Subcutaneous abdominal adipose tissue (tissue), 5 donors: ENCODE data around the gene CEND1.

Source experiments
- H3K27ac ChIP-seq: one replicate; pipeline ENCODE4 v1.7.0; 2013; ENCODE audit warnings: low read depth, mild to moderate bottlenecking, inconsistent platforms, low read length, moderate library complexity
- H3K27me3 ChIP-seq, 5 donors: one replicate each; pipeline ENCODE4 v1.7.0; 2013; ENCODE audit warnings: low read length in 5 of 5, inconsistent platforms in 1 of 5; ENCODE audit not compliant: control insufficient read depth in 5 of 5, insufficient read depth in 4 of 5
- H3K36me3 ChIP-seq, 5 donors: one replicate each; pipeline ENCODE4 v1.7.0; 2013; ENCODE audit warnings: low read length in 5 of 5; ENCODE audit not compliant: control insufficient read depth in 5 of 5, insufficient read depth in 5 of 5
- H3K4me1 ChIP-seq, 5 donors: one replicate each; pipeline ENCODE4 v1.7.0; 2013; ENCODE audit warnings: low read length in 5 of 5, mild to moderate bottlenecking in 3 of 5, moderate library complexity in 1 of 5; ENCODE audit not compliant: control insufficient read depth in 5 of 5, insufficient read depth in 5 of 5
- H3K4me3 ChIP-seq, 5 donors: one replicate each; pipeline ENCODE4 v1.7.0; 2013; ENCODE audit warnings: low read length in 5 of 5, low read depth in 1 of 5
- H3K9ac ChIP-seq, 5 donors: one replicate each; pipeline ENCODE4 v1.7.0; 2013; ENCODE audit warnings: low read length in 5 of 5, mild to moderate bottlenecking in 4 of 5, moderate library complexity in 3 of 5
- H3K9me3 ChIP-seq, 5 donors: one replicate each; pipeline ENCODE4 v1.7.0; 2013; ENCODE audit warnings: low read length in 5 of 5; ENCODE audit not compliant: control insufficient read depth in 5 of 5
- donor health status: healthy.
- donor health status: healthy.
- donor health status: healthy.
- donor health status: healthy.
- donor health status: healthy.

CEND1 gene

DNA sequence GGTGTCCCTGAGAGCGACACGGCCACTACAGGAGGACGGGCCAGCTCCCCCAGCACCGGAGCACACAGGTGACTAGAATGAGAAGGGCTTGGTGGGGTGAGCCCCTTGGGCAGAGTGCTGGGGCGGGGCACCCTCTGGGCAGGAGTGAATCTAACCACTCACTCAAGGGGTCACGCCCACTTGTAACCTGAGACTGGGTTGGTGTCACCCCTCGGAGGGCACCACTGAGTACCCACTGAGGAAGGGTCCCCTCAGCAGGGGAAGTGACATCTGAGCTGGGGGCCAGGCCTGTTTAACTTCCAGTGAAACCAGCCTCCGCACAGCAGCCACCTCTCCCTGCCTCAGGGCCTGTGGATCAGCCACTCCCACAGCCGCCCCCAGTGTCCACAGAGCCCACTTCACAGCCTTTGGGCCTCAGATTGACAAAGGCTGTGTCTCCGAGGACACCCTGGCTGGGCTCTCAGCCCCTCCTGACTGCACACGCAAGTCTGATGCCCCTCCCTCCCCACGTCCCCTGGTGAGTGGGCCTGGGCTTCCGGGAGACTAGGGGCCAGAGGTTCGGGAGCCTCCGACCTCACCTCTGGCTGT is 18.2 kb downstream of the CEND1 start:
- H3K9ac ChIP-seq = no peak overlapping the region
- no peaks in the 10 kb centered on the region for H3K27me3 ChIP-seq
- H3K4me3 ChIP-seq = no peak overlapping the region
- no peaks in the 10 kb centered on the region for H3K9me3 ChIP-seq
- H3K27ac ChIP-seq = no peak overlapping the region
- H3K36me3 ChIP-seq = peaks cover 0 to 52% (median 43%) of the 10 kb centered on the region in 5 donors
- peaks cover 1 to 36% (median 20%) of the 10 kb centered on the region in 5 donors for H3K4me1 ChIP-seq

DNA sequence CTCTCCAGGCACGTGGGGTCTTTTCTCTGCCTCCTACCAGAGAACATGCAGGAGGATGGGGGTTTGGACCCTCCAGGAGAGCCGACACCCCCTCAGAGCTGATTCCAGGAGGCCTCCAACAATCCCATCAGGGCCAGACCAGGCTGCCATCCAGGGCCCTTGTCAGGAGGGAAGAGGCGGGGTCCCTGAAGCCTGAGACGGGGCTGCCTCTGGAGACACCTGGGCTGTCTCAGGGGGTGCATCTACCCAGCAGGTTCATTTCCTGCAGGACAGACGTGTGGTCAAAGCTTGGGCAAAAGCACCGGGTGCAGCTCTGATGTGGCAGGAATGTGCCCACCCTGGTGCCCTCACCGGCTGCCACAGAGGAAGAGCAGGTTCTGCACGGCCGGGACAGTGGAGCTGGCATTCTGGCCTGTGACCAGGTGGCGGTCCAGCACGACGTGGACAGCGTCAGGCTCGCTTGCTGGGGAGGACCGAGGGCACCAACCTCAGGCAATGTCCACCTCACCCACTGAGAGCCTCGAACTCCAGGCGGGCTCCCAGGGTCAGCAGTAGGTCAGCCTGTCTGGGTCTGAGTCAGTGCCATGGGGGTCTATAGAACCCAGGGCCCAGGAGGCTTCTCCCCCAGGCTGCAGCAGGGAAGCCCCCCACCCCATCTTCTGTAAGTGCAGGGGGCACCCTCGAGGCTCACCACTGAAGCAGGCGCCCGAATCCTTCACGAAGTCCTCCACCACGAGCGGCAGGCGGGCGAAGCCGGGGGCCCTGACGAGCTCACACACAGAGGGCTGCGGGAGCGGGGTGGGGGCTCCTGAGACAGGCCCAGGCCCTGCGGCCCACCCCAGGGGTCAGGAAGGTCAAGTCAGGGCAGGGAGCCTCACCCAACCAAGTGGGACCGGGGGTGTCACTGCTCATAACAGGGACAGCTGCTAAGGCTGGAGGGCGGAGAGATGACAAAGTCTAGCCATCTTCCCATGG is 19.0 kb downstream of the CEND1 start:
- H3K4me3 ChIP-seq = no peak overlapping the region
- H3K9me3 ChIP-seq = no peaks in the 10 kb centered on the region
- H3K4me1 ChIP-seq = peaks cover 1 to 36% (median 12%) of the 10 kb centered on the region in 5 donors
- H3K36me3 ChIP-seq = peaks cover 0 to 60% (median 51%) of the 10 kb centered on the region in 5 donors
- H3K9ac ChIP-seq = peak overlapping the region in 1 of 5 donors; percentile 17
- no peak overlapping the region for H3K27ac ChIP-seq
- no peaks in the 10 kb centered on the region for H3K27me3 ChIP-seq

DNA sequence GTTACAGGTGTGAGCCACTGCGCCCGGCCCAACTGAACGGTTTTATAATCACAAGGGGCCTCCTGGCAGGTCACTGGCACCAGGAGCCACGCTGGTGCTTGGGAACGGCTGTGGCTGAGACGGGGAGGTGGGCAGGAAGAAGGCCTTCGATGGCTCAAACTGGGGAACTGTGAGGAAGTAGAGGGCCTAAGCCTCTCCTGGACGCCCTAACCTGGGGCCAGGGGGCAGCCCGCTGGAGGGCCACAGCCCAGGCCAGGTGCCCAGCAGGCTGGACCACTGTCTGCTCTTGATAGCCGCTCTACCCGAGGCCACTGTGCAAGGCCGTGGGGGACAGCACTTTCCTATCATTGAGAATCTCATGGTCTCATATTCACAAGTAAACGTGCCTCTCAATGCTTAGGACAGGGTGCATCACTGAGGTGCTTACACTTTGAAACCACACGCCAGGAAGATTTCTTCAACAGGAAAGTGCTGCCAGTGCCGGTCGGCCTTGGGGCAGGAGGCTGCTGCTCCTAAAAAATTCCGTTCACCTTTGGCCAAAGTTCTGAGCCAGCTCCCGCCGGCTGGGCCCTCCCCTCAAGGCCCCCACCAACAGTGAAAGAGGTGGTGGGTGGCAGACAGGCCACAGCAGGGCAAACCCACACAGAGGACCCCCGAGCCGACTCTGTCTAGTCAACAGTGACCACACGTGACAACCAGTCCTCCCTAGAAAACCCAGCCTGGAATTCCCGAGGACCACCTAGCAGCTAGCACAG is 19.8 kb downstream of the CEND1 start:
- H3K27me3 ChIP-seq = no peaks in the 10 kb centered on the region
- H3K4me3 ChIP-seq = no peak overlapping the region
- H3K9me3 ChIP-seq = no peaks in the 10 kb centered on the region
- H3K4me1 ChIP-seq = peaks cover 0 to 27% (median 4%) of the 10 kb centered on the region in 5 donors
- H3K36me3 ChIP-seq = peaks cover 0 to 67% (median 54%) of the 10 kb centered on the region in 5 donors
- H3K27ac ChIP-seq = no peak overlapping the region
- H3K9ac ChIP-seq = peak overlapping the region in 1 of 5 donors; percentile 17

DNA sequence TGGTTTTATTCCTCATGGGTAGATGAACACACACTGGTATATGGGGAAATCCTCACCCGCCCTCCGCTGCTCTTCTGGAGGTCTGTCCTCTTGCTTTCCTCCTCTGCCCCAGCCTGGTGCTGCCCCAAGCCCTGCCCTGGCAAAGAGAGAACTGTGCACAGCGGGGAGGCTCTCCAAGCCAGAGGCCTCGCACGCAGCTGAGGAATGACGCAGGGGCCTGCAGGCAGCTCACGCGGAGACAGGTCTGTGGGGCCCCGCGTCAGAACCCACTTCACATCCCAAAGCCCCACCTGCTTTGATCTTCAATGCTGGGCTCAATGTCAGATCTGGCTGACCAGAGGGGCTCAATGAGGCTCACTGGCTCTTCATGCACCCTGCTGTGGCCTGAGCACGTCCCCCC is 22.7 kb downstream of the CEND1 start:
- Histone ChIP-seq H3K9ac (no peak overlapping the region), H3K4me1 (peaks cover 0 to 25% (median 4%) of the 10 kb centered on the region in 5 donors), H3K27ac (no peak overlapping the region), H3K36me3 (peaks cover 0 to 74% (median 64%) of the 10 kb centered on the region in 5 donors), H3K27me3 (no peaks in the 10 kb centered on the region), H3K9me3 (no peaks in the 10 kb centered on the region), H3K4me3 (no peak overlapping the region)

DNA sequence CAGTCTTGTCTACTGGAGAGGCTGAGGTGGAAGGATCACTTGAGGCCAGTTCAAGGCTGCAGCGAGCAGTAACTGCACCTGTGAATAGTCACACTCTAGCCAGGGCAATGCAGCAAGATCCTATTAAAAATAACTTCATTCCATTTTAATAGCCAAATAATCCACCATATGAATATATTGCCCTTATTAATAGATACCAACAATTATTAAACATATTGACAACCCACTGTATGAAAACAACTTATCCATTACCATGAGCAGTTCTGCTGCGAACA is 23.0 kb downstream of the CEND1 start:
- no peak overlapping the region for H3K4me3 ChIP-seq
- peaks cover 0 to 27% (median 7%) of the 10 kb centered on the region in 5 donors for H3K4me1 ChIP-seq
- peaks cover 0 to 73% (median 62%) of the 10 kb centered on the region in 5 donors for H3K36me3 ChIP-seq
- H3K27ac ChIP-seq = peak overlapping the region; percentile 50
- H3K9me3 ChIP-seq = no peaks in the 10 kb centered on the region
- no peaks in the 10 kb centered on the region for H3K27me3 ChIP-seq
- no peak overlapping the region for H3K9ac ChIP-seq

DNA sequence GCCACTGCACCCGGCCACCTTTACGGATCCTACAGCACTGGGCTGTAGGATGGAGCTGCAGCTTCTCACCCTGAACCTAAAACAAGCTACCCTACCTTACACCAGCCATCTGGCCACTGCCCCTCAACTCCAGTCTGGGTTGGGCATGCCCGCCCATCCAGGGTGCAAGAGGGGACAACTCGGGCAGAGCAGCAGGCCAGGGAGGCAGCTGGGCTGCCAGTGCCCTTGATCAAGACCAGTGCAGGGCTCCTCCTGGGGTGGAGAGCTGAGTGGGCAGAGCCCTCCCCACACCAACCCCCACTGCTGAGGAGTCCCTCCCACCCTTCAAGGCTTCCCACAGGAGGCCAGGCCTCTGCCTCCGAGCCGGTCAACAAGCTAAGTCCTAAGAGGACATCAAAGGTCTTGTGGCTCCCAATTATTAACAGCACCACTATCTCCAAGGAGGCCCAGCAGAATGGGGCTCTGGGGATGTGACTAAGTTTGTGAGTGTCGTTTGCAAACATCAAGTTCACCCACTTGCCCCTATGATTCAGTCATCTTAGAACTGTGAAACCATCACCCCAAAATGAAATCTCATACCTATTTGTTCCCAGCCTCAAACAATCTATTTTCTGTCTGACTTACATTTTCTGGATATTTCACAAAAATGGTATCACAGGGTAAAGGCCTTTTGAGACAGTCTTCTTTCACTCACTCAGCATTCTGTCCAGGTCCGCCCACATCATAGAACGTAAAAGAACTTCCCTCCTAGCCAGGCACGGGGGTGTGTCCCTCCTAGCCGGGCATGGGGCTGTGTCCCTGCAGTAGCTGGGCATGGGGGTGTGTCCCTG is 23.6 kb downstream of the CEND1 start:
- no peak overlapping the region for H3K4me3 ChIP-seq
- no peaks in the 10 kb centered on the region for H3K27me3 ChIP-seq
- H3K9ac ChIP-seq = no peak overlapping the region
- H3K27ac ChIP-seq = peak overlapping the region; percentile 50
- peaks cover 0 to 27% (median 7%) of the 10 kb centered on the region in 5 donors for H3K4me1 ChIP-seq
- H3K9me3 ChIP-seq = no peaks in the 10 kb centered on the region
- peaks cover 0 to 73% (median 61%) of the 10 kb centered on the region in 5 donors for H3K36me3 ChIP-seq

DNA sequence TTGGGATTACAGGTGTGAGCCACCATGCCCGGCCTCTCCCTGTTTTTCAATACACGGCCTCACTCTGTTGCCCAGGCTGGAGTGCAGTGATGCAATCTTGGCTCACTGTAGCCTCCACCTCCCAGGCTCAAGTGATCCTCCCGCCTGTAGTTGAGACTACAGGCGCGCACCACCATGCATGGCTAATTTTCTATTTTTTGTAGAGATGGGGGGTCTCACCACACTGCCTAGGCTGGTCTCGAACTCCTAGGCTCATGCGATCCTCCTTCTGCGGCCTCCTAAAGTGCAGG is 24.1 kb downstream of the CEND1 start:
- Histone ChIP-seq H3K27ac (peak overlapping the region; percentile 50), H3K27me3 (no peaks in the 10 kb centered on the region), H3K4me1 (peaks cover 0 to 27% (median 7%) of the 10 kb centered on the region in 5 donors), H3K4me3 (no peak overlapping the region), H3K9ac (no peak overlapping the region), H3K9me3 (no peaks in the 10 kb centered on the region), H3K36me3 (peaks cover 0 to 73% (median 59%) of the 10 kb centered on the region in 5 donors)

DNA sequence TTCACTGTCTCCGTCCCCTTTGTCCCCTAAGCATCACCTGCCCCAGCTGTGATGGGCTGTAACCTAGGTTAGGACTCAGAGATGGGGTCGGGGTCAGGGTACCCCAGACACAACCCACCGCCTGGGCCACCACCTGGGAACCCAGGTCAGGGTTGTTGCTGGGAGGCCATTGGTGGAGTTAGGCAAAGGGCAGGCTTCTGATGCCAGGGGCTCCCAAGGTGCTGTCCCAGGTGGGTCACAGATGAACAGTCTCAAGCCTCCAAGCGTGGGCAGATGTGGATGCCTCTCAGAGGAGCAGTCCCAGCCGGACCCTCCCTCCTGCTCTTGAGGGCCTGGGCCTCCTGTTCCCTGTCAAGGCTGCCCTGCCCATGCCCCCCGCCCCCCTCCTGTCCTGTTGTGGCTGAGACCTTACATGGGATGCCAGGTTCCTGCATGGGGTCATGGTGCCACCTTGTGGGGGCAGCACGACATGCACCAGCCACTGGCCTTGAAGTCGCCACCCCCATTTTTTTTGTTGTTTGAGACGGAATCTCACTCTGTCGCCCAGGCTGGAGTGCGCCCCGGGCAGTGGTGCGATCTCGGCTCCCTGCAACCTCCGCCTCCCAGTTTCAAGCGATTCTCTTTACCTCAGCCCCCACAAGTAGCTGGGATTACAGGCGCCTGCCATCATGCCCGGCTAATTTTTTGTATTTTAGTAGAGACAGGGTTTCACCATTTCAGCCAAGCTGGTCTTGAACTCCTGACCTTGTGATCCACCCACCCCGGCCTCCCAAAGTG is 24.7 kb downstream of the CEND1 start:
- no peak overlapping the region for H3K4me3 ChIP-seq
- no peaks in the 10 kb centered on the region for H3K27me3 ChIP-seq
- peak overlapping the region; percentile 60 for H3K27ac ChIP-seq
- no peaks in the 10 kb centered on the region for H3K9me3 ChIP-seq
- peaks cover 0 to 73% (median 56%) of the 10 kb centered on the region in 5 donors for H3K36me3 ChIP-seq
- H3K4me1 ChIP-seq = peaks cover 0 to 30% (median 7%) of the 10 kb centered on the region in 5 donors
- H3K9ac ChIP-seq = no peak overlapping the region
